A549 treated with GW870086 at 1 μM for 4 hours (cell line): ENCODE measurements around the gene MED23. TPM values are rescaled to one million over a fixed set of nuclear protein-coding genes. Genes with fewer than 3 reads are reported as not detected.

Source experiments
- total RNA-seq: library from RNA; stranded (reverse); fragments of 200-300 nt; extraction: Qiagen RNA extraction; gene quantifications from 5 replicates; pipeline ENCODE4 v1.2.3, GENCODE V29; 2022; ENCODE audit warnings: low read depth

Gene MED23, protein sequence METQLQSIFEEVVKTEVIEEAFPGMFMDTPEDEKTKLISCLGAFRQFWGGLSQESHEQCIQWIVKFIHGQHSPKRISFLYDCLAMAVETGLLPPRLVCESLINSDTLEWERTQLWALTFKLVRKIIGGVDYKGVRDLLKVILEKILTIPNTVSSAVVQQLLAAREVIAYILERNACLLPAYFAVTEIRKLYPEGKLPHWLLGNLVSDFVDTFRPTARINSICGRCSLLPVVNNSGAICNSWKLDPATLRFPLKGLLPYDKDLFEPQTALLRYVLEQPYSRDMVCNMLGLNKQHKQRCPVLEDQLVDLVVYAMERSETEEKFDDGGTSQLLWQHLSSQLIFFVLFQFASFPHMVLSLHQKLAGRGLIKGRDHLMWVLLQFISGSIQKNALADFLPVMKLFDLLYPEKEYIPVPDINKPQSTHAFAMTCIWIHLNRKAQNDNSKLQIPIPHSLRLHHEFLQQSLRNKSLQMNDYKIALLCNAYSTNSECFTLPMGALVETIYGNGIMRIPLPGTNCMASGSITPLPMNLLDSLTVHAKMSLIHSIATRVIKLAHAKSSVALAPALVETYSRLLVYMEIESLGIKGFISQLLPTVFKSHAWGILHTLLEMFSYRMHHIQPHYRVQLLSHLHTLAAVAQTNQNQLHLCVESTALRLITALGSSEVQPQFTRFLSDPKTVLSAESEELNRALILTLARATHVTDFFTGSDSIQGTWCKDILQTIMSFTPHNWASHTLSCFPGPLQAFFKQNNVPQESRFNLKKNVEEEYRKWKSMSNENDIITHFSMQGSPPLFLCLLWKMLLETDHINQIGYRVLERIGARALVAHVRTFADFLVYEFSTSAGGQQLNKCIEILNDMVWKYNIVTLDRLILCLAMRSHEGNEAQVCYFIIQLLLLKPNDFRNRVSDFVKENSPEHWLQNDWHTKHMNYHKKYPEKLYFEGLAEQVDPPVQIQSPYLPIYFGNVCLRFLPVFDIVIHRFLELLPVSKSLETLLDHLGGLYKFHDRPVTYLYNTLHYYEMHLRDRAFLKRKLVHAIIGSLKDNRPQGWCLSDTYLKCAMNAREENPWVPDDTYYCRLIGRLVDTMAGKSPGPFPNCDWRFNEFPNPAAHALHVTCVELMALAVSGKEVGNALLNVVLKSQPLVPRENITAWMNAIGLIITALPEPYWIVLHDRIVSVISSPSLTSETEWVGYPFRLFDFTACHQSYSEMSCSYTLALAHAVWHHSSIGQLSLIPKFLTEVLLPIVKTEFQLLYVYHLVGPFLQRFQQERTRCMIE (N-terminal part only)
- total RNA-seq, result 5.3 to 8.4 TPM (median 6.9 TPM) in 5 replicates

GRCh38 chr6:131627724-131628682, at the start of gene MED23:
Gene MED23, minus strand, starts transcription at chr6:131628242. Its CDS starts 193 bp downstream, at chr6:131628049.

GRCh38 chr6:131636880-131637792, 9.1 kb upstream of the MED23 start, which contains the start of gene ENPP3:
Gene ENPP3, plus strand, starts transcription at chr6:131637302. Its CDS starts 83 bp downstream, at chr6:131637385.

DNA sequence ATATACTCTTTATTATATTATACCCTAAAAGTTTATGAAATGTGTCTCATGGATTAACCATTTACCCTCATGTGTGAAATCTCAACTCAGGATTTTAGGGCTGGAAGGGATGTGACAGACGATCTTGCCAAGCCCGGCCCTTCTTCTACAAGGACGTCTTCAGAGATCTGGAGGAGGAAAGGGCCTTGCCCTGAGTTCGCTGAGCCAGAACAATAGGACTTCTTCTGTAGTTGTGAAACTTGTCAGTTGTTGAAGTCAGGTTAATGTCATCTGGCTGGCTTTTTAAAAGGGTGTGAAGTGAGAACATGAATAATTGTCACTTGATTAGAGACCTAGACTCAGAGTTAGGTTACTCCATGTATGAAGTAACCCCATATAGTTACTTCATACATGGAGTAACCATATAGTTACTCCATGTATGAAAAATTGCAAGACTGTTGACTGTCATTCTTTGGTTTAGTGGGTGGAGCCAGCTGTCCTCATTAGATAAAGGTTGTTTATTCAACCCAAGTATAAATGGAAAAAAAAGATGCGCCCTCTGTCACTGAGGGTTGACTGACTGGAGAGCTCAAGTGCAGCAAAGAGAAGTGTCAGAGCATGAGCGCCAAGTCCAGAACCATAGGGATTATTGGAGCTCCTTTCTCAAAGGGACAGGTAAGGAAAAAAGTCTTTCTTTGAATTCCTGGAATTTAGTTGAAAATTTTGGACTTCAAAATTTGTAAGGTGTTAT, 55.2 kb downstream of the MED23 start, which contains the start of gene ARG1:
ARG1 (plus strand) TSS at position 541 of the 730 bp plus-strand sequence; CDS start at position 598, 57 bp downstream.

Other genes starting within 250 kb of the MED23 start
- gene ARG1, start 55.0 kb downstream of the MED23 start, total RNA-seq, result not detected in 5 replicates
- gene ENPP3, start 9.1 kb upstream of the MED23 start, total RNA-seq, result 0.05 TPM in 1 of 5 replicates, not detected in the others
- gene OR2A4, start 73.2 kb upstream of the MED23 start, total RNA-seq, result not detected in 5 replicates
- gene CTAGE9, start 82.8 kb upstream of the MED23 start, total RNA-seq, result not detected in 5 replicates
- 0.87 to 1.6 TPM (median 1.3 TPM) in 5 replicates for gene ENPP1, start 179.8 kb upstream of the MED23 start, total RNA-seq